Measurements from ENCODE around the gene E2F3.

DNA sequence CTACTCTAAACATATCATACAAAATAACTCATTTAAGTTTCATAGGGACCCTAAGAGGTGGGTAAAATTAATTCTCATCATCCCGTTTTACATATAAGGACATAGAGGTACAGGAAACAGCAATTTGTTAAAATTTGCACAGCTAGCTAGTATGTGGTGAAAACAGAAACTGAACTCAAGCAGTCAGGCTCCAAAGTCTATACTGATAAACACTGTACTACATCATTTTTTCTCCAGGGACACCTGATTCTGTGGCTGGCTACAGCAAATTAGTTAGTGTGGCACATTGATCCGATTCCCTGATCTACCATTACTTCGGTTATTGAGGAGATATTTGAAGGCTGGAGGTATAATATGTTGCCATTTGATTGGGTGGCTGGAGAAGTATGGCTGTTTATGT, 36.2 kb upstream of the E2F3 start:
- TF ChIP-seq ZNF274 (IDR thresholded peaks at IDR 0.05; ENCODE audit: low read depth, low read length) (no peak), YY1 (IDR thresholded peaks at IDR 0.05; ENCODE audit: insufficient read depth, insufficient read length) (no peak)
